Activated CD8-positive, alpha-beta T cell treated with anti-CD3 and anti-CD28 coated beads, Interleukin-2, amount 10 ng/mL, durations not matched to agents 7 days and 5 days (primary cell): ENCODE data around the gene RIMS4. TPM values are rescaled to one million over a fixed set of nuclear protein-coding genes. Genes with fewer than 3 reads are reported as not detected.

ENCODE experiments used
- ATAC-seq: fragments of 150-1000 bp; cut with Tn5 transposase; one replicate; pipeline ENCODE4 v1.10.0; 2021; ENCODE audit warnings: moderate library complexity
- CTCF ChIA-PET: fragments of 350-600 bp; sonication (Branson Sonifier 250); formaldehyde crosslinking; loops from one replicate; lab custom pipeline; 2021; ENCODE audit warnings: antibody characterized with exemption; lab: Charles Lee
- POLR2A ChIA-PET: fragments of 350-600 bp; sonication (Branson Sonifier 250); formaldehyde crosslinking; loops from one replicate; lab custom pipeline; 2021; ENCODE audit warnings: antibody characterized with exemption; lab: Charles Lee
- DNase-seq: peaks from one replicate; pipeline ENCODE4 v3.0.0-alpha.2; 2020
- H3K27ac Mint-ChIP-seq: one replicate; pipeline ENCODE4 v1.8.0; 2021; ENCODE audit warnings: mild to moderate bottlenecking, mixed read lengths
- H3K27me3 Mint-ChIP-seq: one replicate; pipeline ENCODE4 v1.8.0; 2021; ENCODE audit warnings: low read depth, mixed read lengths
- H3K36me3 Mint-ChIP-seq: one replicate; pipeline ENCODE4 v1.8.0; 2021; ENCODE audit warnings: low read depth, mixed read lengths
- H3K4me1 Mint-ChIP-seq: one replicate; pipeline ENCODE4 v1.8.0; 2021; ENCODE audit warnings: low read depth, mixed read lengths
- H3K4me3 Mint-ChIP-seq: one replicate; pipeline ENCODE4 v1.8.0; 2021; ENCODE audit warnings: mild to moderate bottlenecking, mixed read lengths
- H3K9me3 Mint-ChIP-seq: one replicate; pipeline ENCODE4 v1.8.0; 2022; ENCODE audit warnings: mixed read lengths; ENCODE audit not compliant: insufficient read depth
- total RNA-seq, 2 experiments: library from RNA; stranded (reverse); gene quantifications; one replicate each; pipeline ENCODE4 v1.2.3, GENCODE V29; 2021

The RIMS4 gene
- total RNA-seq, 2 experiments from 2014 or later = not detected

GRCh38 chr20:44756011-44756688 lies 54.2 kb downstream of the RIMS4 start:
- H3K4me1 Mint-ChIP-seq = peaks cover 3% of the 10 kb centered on the region
- no peaks in the 10 kb centered on the region for H3K9me3 Mint-ChIP-seq
- POLR2A ChIA-PET = no interaction called here
- H3K4me3 Mint-ChIP-seq = no peak overlapping the region
- H3K36me3 Mint-ChIP-seq = no peaks in the 10 kb centered on the region
- ATAC-seq = no peak
- H3K27me3 Mint-ChIP-seq = peaks cover 7% of the 10 kb centered on the region
- no peak overlapping the region for H3K27ac Mint-ChIP-seq
- CTCF ChIA-PET = interaction anchor here (4.1 kb wide), 1 partner anchor 9 kb away, joined by 16 read pairs; no protein-coding TSS in a partner anchor
- DNase-seq = no peak

- H3K27ac Mint-ChIP-seq = no peak overlapping the region
- ChIA-PET CTCF (interaction anchor here (4.1 kb wide), 1 partner anchor 7 kb away, joined by 16 read pairs; no protein-coding TSS in a partner anchor), POLR2A (no interaction called here)
- no peak overlapping the region for H3K4me3 Mint-ChIP-seq
- H3K9me3 Mint-ChIP-seq = no peaks in the 10 kb centered on the region
- DNase-seq (no peak), ATAC-seq (no peak)
- peaks cover 5% of the 10 kb centered on the region for H3K27me3 Mint-ChIP-seq
- peaks cover 3% of the 10 kb centered on the region for H3K4me1 Mint-ChIP-seq
- H3K36me3 Mint-ChIP-seq = no peaks in the 10 kb centered on the region
Observed at GRCh38 chr20:44754554-44754953, 55.8 kb downstream of the RIMS4 start.

- Mint-ChIP-seq H3K9me3 (no peaks in the 10 kb centered on the region), H3K4me1 (peaks cover 2% of the 10 kb centered on the region), H3K36me3 (no peaks in the 10 kb centered on the region), H3K27me3 (peaks cover 2% of the 10 kb centered on the region), H3K4me3 (no peak overlapping the region), H3K27ac (no peak overlapping the region)
- DNase-seq (no peak), ATAC-seq (no peak)
- POLR2A ChIA-PET = no interaction called here
- CTCF ChIA-PET = interaction anchor here (0.9 kb wide), 1 partner anchor 68 kb away, joined by 4 read pairs; no protein-coding TSS in a partner anchor
Observed at GRCh38 chr20:44752099-44752931, 58.0 kb downstream of the RIMS4 start.

- ChIA-PET POLR2A (interaction anchor here (0.8 kb wide), 1 partner anchor 157 kb away, joined by 3 read pairs; no protein-coding TSS in a partner anchor), CTCF (no interaction called here)
- H3K9me3 Mint-ChIP-seq = no peaks in the 10 kb centered on the region
- H3K27me3 Mint-ChIP-seq = peaks cover 12% of the 10 kb centered on the region
- H3K27ac Mint-ChIP-seq = no peak overlapping the region
- no peak overlapping the region for H3K4me3 Mint-ChIP-seq
- H3K36me3 Mint-ChIP-seq = no peaks in the 10 kb centered on the region
- ATAC-seq (no peak), DNase-seq (no peak)
- peaks cover 4% of the 10 kb centered on the region for H3K4me1 Mint-ChIP-seq
Observed at GRCh38 chr20:44750081-44750805, 60.1 kb downstream of the RIMS4 start.

- H3K27me3 Mint-ChIP-seq = peaks cover 25% of the 10 kb centered on the region
- H3K9me3 Mint-ChIP-seq = no peaks in the 10 kb centered on the region
- DNase-seq = no peak
- H3K4me3 Mint-ChIP-seq = no peak overlapping the region
- ATAC-seq = no peak
- no peak overlapping the region for H3K27ac Mint-ChIP-seq
- H3K36me3 Mint-ChIP-seq = no peaks in the 10 kb centered on the region
- ChIA-PET POLR2A (no interaction called here), CTCF (interaction anchor here (0.7 to 2.9 kb wide), 20 partner anchors 9 to 348 kb away, joined by 3 to 24 read pairs (median 4); partner anchors contain the start of gene PABPC1L)
- H3K4me1 Mint-ChIP-seq = peaks cover 6% of the 10 kb centered on the region
Observed at GRCh38 chr20:44748005-44748370, 62.4 kb downstream of the RIMS4 start.

GRCh38 chr20:44747166-44748004 lies 63.0 kb downstream of the RIMS4 start:
- POLR2A ChIA-PET = no interaction called here
- peak; percentile 45 for ATAC-seq
- H3K4me1 Mint-ChIP-seq = peaks cover 6% of the 10 kb centered on the region
- H3K27me3 Mint-ChIP-seq = peaks cover 25% of the 10 kb centered on the region
- no peaks in the 10 kb centered on the region for H3K36me3 Mint-ChIP-seq
- no peaks in the 10 kb centered on the region for H3K9me3 Mint-ChIP-seq
- peak overlapping the region; percentile 44 for H3K27ac Mint-ChIP-seq
- H3K4me3 Mint-ChIP-seq = no peak overlapping the region
- CTCF ChIA-PET = interaction anchor here (0.6 to 2.9 kb wide), 26 partner anchors 9 to 769 kb away, joined by 3 to 24 read pairs (median 4); partner anchors contain the start of gene PABPC1L
- peak; percentile 73 for DNase-seq

GRCh38 chr20:44746367-44747165 lies 63.8 kb downstream of the RIMS4 start:
- Mint-ChIP-seq H3K36me3 (no peaks in the 10 kb centered on the region), H3K4me1 (peaks cover 6% of the 10 kb centered on the region), H3K27ac (no peak overlapping the region), H3K4me3 (peak overlapping the region; percentile 39), H3K9me3 (no peaks in the 10 kb centered on the region), H3K27me3 (peaks cover 25% of the 10 kb centered on the region)
- POLR2A ChIA-PET = interaction anchor here (0.6 kb wide), 1 partner anchor 510 kb away, joined by 3 read pairs; no protein-coding TSS in a partner anchor
- CTCF ChIA-PET = interaction anchor here (0.6 to 2.9 kb wide), 17 partner anchors 9 to 768 kb away, joined by 3 to 24 read pairs (median 4); no protein-coding TSS in a partner anchor
- no peak for DNase-seq
- no peak for ATAC-seq

- H3K9me3 Mint-ChIP-seq = no peaks in the 10 kb centered on the region
- H3K27ac Mint-ChIP-seq = no peak within 1 kb of the TSS
- H3K27me3 Mint-ChIP-seq = peaks cover 25% of the 10 kb centered on the region
- ChIA-PET POLR2A (interaction anchor here (0.6 kb wide), 1 partner anchor 511 kb away, joined by 3 read pairs; no protein-coding TSS in a partner anchor), CTCF (interaction anchor here (1.1 to 2.1 kb wide), 3 partner anchors 11 to 63 kb away, joined by 3 to 16 read pairs (median 4); no protein-coding TSS in a partner anchor)
- peak within 1 kb of the TSS; percentile 39 for H3K4me3 Mint-ChIP-seq
- ATAC-seq (peak; percentile 78), DNase-seq (peak; percentile 28)
- peaks cover 6% of the 10 kb centered on the region for H3K4me1 Mint-ChIP-seq
- no peaks in the 10 kb centered on the region for H3K36me3 Mint-ChIP-seq
Observed at GRCh38 chr20:44745598-44746366, 64.6 kb downstream of the RIMS4 start, which contains the start of gene KCNK15. KCNK15 (plus strand) TSS chr20:44745865; CDS start chr20:44745911, 46 bp downstream.

GRCh38 chr20:44745122-44745597 lies 65.2 kb downstream of the RIMS4 start:
- DNase-seq (no peak), ATAC-seq (no peak)
- H3K36me3 Mint-ChIP-seq = no peaks in the 10 kb centered on the region
- peaks cover 6% of the 10 kb centered on the region for H3K4me1 Mint-ChIP-seq
- ChIA-PET POLR2A (no interaction called here), CTCF (no interaction called here)
- H3K27ac Mint-ChIP-seq = no peak overlapping the region
- H3K27me3 Mint-ChIP-seq = peaks cover 25% of the 10 kb centered on the region
- H3K4me3 Mint-ChIP-seq = peak overlapping the region; percentile 25
- no peaks in the 10 kb centered on the region for H3K9me3 Mint-ChIP-seq
